ENCODE data around the gene NRG3.

Gene NRG3

DNA sequence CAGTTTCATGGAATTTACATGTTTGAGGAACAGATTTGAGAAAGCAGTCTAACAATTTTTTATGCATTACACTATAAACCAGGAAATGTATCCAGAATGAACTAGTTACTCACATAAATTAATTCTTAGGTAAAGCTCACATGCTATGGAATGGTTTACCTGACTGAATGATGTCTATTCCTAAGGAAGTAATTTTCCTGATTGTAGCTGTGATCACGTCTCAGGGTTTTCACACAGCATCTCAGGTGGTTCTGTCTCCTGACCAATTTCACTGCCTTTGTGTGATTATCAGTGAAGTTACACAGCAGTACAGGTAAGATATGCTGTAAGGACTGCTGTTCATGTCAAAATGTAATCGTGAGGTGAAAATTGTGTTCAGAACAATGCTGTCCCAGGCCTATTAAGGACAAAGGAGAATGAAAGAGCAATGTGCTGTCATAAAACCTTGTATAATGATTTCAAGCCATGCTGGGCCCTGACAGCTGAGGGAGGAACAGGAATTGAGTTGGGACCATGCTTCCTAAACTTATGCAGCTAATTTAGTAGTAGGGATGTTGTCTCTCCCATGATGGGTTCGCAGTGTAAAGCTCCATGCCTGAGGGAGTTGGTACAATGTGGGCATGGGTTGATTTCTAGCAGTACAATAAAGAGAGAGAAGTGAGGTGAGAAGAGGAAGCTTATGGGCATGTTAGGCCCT lies 631.8 kb downstream of the NRG3 start:
- TF ChIP-seq, protein P1, sequence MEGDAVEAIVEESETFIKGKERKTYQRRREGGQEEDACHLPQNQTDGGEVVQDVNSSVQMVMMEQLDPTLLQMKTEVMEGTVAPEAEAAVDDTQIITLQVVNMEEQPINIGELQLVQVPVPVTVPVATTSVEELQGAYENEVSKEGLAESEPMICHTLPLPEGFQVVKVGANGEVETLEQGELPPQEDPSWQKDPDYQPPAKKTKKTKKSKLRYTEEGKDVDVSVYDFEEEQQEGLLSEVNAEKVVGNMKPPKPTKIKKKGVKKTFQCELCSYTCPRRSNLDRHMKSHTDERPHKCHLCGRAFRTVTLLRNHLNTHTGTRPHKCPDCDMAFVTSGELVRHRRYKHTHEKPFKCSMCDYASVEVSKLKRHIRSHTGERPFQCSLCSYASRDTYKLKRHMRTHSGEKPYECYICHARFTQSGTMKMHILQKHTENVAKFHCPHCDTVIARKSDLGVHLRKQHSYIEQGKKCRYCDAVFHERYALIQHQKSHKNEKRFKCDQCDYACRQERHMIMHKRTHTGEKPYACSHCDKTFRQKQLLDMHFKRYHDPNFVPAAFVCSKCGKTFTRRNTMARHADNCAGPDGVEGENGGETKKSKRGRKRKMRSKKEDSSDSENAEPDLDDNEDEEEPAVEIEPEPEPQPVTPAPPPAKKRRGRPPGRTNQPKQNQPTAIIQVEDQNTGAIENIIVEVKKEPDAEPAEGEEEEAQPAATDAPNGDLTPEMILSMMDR (IDR thresholded peaks at IDR 0.05): no peak
- no peak overlapping the region for H3K4me3 ChIP-seq
- no peak for DNase-seq (ENCODE audit: low spot score)
- no peak overlapping the region for H3K27ac ChIP-seq

DNA sequence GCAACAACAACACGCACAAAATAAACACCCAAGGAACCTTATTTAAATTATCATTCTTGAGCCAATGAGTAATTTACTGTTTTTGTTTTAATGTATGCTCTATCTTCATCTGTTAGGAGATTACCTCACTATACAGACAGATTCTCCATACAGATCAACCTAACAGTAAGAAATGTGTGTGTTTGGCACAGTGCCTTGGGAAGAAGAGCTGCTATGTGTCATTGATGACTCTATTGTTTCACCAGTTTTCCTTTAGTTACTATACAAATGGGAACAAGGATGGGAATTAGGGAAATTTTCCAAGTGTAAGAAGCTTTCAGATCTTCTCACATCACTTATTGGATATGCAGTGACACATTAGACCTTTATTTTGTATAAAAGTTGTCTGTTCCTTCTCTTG lies 640.3 kb downstream of the NRG3 start:
- Histone ChIP-seq H3K4me3 (no peak overlapping the region), H3K27ac (no peak overlapping the region)
- TF ChIP-seq, protein P1 (IDR thresholded peaks at IDR 0.05): no peak
- no peak for DNase-seq (ENCODE audit: low spot score)

DNA sequence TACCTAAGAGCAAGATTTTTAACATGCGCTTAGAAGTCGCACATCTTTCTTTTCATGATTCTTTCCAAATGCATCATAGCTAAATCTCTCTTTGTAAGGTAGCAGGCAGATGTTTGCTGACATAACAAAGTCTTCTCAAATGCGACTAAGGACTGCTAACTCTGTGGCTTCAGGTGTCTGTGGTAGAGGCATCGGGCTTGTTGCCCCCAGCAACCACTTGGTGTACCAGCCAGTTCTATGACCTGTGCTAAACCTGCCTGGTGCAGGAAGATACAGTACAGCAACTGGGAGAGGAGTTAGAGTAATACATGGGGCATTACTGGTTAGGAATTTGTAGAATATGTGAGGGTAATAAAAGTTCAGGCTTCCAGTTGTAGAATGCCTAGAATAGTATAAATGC lies 654.1 kb downstream of the NRG3 start:
- TF ChIP-seq, protein P1 (IDR thresholded peaks at IDR 0.05): no peak
- no peak for DNase-seq (ENCODE audit: low spot score)
- H3K27ac ChIP-seq: no peak overlapping the region
- no peak overlapping the region for H3K4me3 ChIP-seq

DNA sequence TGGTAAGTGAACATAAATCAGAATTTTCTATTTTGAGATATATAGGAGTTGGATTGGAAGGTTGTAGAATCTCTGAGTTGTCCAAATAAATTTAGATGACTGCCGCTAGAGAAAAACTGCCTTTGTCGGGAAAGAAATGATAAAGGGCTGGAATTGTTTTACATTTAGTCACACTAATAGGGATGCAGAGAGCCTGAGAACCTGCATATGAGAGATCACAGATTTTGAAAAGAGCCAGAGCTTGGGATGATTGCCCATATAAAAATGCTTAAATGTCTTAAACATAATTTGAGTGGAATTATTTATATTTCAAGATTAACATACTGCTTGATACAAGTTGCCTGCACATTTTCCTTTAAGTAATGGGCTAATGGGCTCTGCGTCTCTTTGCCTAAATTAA lies 660.5 kb downstream of the NRG3 start:
- no peak for DNase-seq (ENCODE audit: low spot score)
- TF ChIP-seq, protein P1 (IDR thresholded peaks at IDR 0.05): no peak
- Histone ChIP-seq H3K27ac (no peak overlapping the region), H3K4me3 (no peak overlapping the region)

DNA sequence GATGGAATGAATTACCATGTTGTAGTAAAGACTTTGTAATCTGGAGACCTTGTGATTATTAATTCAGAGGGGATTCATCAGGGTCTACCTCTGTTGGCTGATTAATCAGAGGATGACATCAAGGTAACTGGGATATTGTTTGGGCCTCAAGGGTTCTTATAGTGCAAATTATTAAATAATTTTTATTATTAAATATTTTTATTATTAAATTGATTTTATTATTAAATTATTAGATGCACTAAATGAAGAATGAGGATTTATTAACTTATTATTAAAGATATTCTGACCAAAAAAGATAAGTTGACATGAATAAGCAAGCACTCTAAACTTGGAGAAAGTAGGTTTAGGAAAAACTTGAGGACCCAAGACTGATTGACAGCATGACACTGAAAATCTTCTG lies 661.7 kb downstream of the NRG3 start:
- TF ChIP-seq, protein P1 (IDR thresholded peaks at IDR 0.05): no peak
- H3K27ac ChIP-seq: no peak overlapping the region
- H3K4me3 ChIP-seq: no peak overlapping the region
- no peak for DNase-seq (ENCODE audit: low spot score)

DNA sequence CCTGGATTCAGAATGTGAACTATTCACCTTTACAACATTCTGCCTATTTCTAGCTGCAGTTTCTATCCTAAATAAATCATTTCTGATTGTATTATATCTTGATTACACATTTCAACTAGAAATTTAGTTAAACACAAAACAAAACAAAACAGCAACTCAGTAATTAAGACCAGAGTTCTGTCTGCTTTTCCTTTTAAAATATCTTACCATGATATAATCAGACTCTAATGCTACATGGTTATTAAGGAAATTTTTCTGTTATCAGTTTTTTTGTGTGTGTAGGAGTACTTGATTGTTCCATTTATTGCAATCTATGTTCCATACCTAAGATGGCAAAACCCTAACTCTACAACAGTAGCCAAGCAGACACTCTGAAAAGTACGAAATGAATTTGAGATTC lies 663.3 kb downstream of the NRG3 start:
- no peak overlapping the region for H3K4me3 ChIP-seq
- H3K27ac ChIP-seq: no peak overlapping the region
- TF ChIP-seq, protein P1 (IDR thresholded peaks at IDR 0.05): no peak
- DNase-seq (ENCODE audit: low spot score): no peak

DNA sequence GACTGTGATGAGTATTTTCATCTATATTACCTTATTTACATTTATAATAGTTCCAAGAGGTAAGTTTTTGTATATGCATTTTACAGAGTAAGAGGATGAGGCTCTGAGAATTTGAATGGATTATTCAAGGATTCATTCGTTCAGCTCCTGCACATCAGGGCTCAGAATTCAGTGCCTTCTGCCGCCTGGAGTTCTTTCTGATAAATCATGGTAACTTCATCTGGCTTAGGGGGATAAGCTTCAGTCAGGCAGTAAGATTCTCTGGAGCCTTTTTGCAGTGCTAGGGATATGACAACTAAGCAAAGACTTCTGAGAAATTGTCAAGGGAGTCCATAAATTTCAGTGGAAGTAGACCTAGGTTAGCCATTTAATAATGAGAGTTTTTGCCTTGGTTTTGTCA lies 668.6 kb downstream of the NRG3 start:
- no peak overlapping the region for H3K4me3 ChIP-seq
- no peak for DNase-seq (ENCODE audit: low spot score)
- H3K27ac ChIP-seq: no peak overlapping the region
- TF ChIP-seq, protein P1 (IDR thresholded peaks at IDR 0.05): no peak
